CD8-positive, alpha-beta memory T cell (primary cell): ENCODE results near the gene IQCH. TPM values are rescaled to one million over a fixed set of nuclear protein-coding genes. Genes with fewer than 3 reads are reported as not detected.
"Not testable (repeated sequence)": the region's sequence is repeated elsewhere in the genome, so short reads cannot be mapped to it uniquely, and the experiment has no call there.

Source experiments
- CTCF ChIA-PET: fragments of 350-600 bp; sonication (Branson Sonifier 250); formaldehyde crosslinking; loops from one replicate; lab custom pipeline; 2021; ENCODE audit warnings: antibody characterized with exemption; lab: Charles Lee
- POLR2A ChIA-PET: fragments of 350-600 bp; sonication (Branson Sonifier 250); formaldehyde crosslinking; loops from one replicate; lab custom pipeline; 2021; ENCODE audit warnings: antibody characterized with exemption; lab: Charles Lee
- DNase-seq, 5 donors: peaks; one replicate each; pipeline versions ENCODE4 v3.0.0 to v3.0.0-alpha.2; 2020 to 2022; ENCODE audit warnings: mixed read lengths in 1 of 5
- H3K27ac ChIP-seq: one replicate; pipeline ENCODE4 v1.7.0; 2013; ENCODE audit warnings: low read depth, mild to moderate bottlenecking, low read length, moderate library complexity
- H3K27me3 ChIP-seq: 2 replicates; pipeline ENCODE4 v1.7.0; 2013; ENCODE audit warnings: low read length, mild to moderate bottlenecking; ENCODE audit not compliant: insufficient read depth, poor library complexity, severe bottlenecking
- H3K36me3 ChIP-seq: 2 replicates; pipeline ENCODE4 v1.7.0; 2013; ENCODE audit warnings: mild to moderate bottlenecking, low read length, moderate library complexity; ENCODE audit not compliant: insufficient read depth
- H3K4me1 ChIP-seq: 2 replicates; pipeline ENCODE4 v1.7.0; 2013; ENCODE audit warnings: mild to moderate bottlenecking, low read length, moderate library complexity; ENCODE audit not compliant: insufficient read depth
- H3K4me3 ChIP-seq: 2 replicates; pipeline ENCODE4 v1.7.0; 2013; ENCODE audit warnings: mild to moderate bottlenecking, low read length
- H3K9me3 ChIP-seq: 2 replicates; pipeline ENCODE4 v1.7.0; 2013; ENCODE audit warnings: mild to moderate bottlenecking, low read length
- H3K27ac Mint-ChIP-seq, 8 donors: one replicate each; pipeline ENCODE4 v1.8.0; 2020 to 2021; ENCODE audit warnings: mixed read lengths in 8 of 8, mild to moderate bottlenecking in 6 of 8, inconsistent platforms in 3 of 8, moderate library complexity in 3 of 8
- H3K27me3 Mint-ChIP-seq, 2 donors: one replicate each; pipeline ENCODE4 v1.8.0; 2020 to 2021; ENCODE audit warnings: mixed read lengths in 2 of 2, mild to moderate bottlenecking in 1 of 2, moderate library complexity in 1 of 2
- H3K36me3 Mint-ChIP-seq, 3 donors: one replicate each; pipeline ENCODE4 v1.8.0; 2020 to 2021; ENCODE audit warnings: mixed read lengths in 3 of 3, inconsistent platforms in 1 of 3, mild to moderate bottlenecking in 1 of 3
- H3K4me1 Mint-ChIP-seq, 3 donors: one replicate each; pipeline ENCODE4 v1.8.0; 2020 to 2021; ENCODE audit warnings: mixed read lengths in 3 of 3, inconsistent platforms in 1 of 3, mild to moderate bottlenecking in 1 of 3
- H3K4me3 Mint-ChIP-seq, 7 donors: one replicate each; pipeline ENCODE4 v1.8.0; 2020 to 2021; ENCODE audit warnings: mixed read lengths in 7 of 7, mild to moderate bottlenecking in 6 of 7, moderate library complexity in 4 of 7, inconsistent platforms in 2 of 7
- H3K9me3 Mint-ChIP-seq, 5 donors: one replicate each; pipeline ENCODE4 v1.8.0; 2020 to 2022; ENCODE audit warnings: mixed read lengths in 5 of 5, mild to moderate bottlenecking in 3 of 5, moderate library complexity in 2 of 5, inconsistent platforms in 1 of 5
- polyA plus RNA-seq: library from polyadenylated mRNA; unstranded; fragments of 300-500 nt; fragmentation: Illumina TruSeq; gene quantifications from one replicate; pipeline ENCODE4 v1.2.3, GENCODE V29; 2021
- total RNA-seq, 2 experiments: library from RNA; stranded (reverse); gene quantifications; one replicate each; pipeline ENCODE4 v1.2.3, GENCODE V29; 2021

IQCH gene
- total and polyA plus RNA-seq, 3 experiments from 2014 or later, result 0.52 to 1.3 (median 1.0) TPM

GRCh38 chr15:67286400-67286799 lies 31.8 kb downstream of the IQCH start:
- H3K4me1 Mint-ChIP-seq, POLR2A ChIA-PET, H3K9me3 ChIP-seq, CTCF ChIA-PET, H3K4me3 Mint-ChIP-seq, H3K27ac Mint-ChIP-seq, H3K27me3 ChIP-seq, H3K4me3 ChIP-seq, H3K36me3 Mint-ChIP-seq, H3K27me3 Mint-ChIP-seq, H3K4me1 ChIP-seq, H3K9me3 Mint-ChIP-seq, H3K27ac ChIP-seq, DNase-seq, H3K36me3 ChIP-seq: not testable (repeated sequence)

- Mint-ChIP-seq H3K4me1 (no peaks in the 10 kb centered on the region), H3K27me3 (peaks cover 0 to 2% of the 10 kb centered on the region in 2 donors), H3K27ac (no peak overlapping the region), H3K9me3 (peaks cover 0 to 3% (median 2%) of the 10 kb centered on the region in 5 donors), H3K36me3 (no peaks in the 10 kb centered on the region), H3K4me3 (no peak overlapping the region)
- Histone ChIP-seq H3K36me3 (no peaks in the 10 kb centered on the region), H3K27ac (no peak overlapping the region), H3K9me3 (no peaks in the 10 kb centered on the region), H3K4me1 (no peaks in the 10 kb centered on the region), H3K4me3 (no peak overlapping the region), H3K27me3 (no peaks in the 10 kb centered on the region)
- POLR2A ChIA-PET, result no interaction called here
- CTCF ChIA-PET, result no interaction called here
- no peak for DNase-seq
These were observed 35.7 kb downstream of the IQCH start for GRCh38 chr15:67290319-67290718.

- H3K36me3 Mint-ChIP-seq, result no peaks in the 10 kb centered on the region
- no peaks in the 10 kb centered on the region for H3K27me3 Mint-ChIP-seq
- no peaks in the 10 kb centered on the region for H3K4me1 ChIP-seq
- no peak overlapping the region for H3K27ac ChIP-seq
- H3K4me3 Mint-ChIP-seq, result no peak overlapping the region
- H3K9me3 ChIP-seq, result no peaks in the 10 kb centered on the region
- peak overlapping the region in 2 of 8 donors; percentile 6 to 51 for H3K27ac Mint-ChIP-seq
- DNase-seq, result no peak
- H3K27me3 ChIP-seq, result no peaks in the 10 kb centered on the region
- H3K36me3 ChIP-seq, result no peaks in the 10 kb centered on the region
- H3K4me3 ChIP-seq, result no peak overlapping the region
- ChIA-PET CTCF (interaction anchor here (1.4 to 1.7 kb wide), 2 partner anchors 349 kb away, joined by 4 to 6 read pairs; no protein-coding TSS in a partner anchor), POLR2A (no interaction called here)
- H3K4me1 Mint-ChIP-seq, result no peaks in the 10 kb centered on the region
- H3K9me3 Mint-ChIP-seq, result no peaks in the 10 kb centered on the region
These were observed 41.6 kb downstream of the IQCH start for GRCh38 chr15:67296188-67296587.

GRCh38 chr15:67296684-67297083 lies 42.1 kb downstream of the IQCH start:
- H3K27me3 Mint-ChIP-seq, result no peaks in the 10 kb centered on the region
- H3K9me3 Mint-ChIP-seq, result no peaks in the 10 kb centered on the region
- ChIA-PET CTCF (interaction anchor here (1.7 kb wide), 1 partner anchor 350 kb away, joined by 4 read pairs; no protein-coding TSS in a partner anchor), POLR2A (interaction anchor here (1.0 kb wide), 1 partner anchor 11 kb away, joined by 3 read pairs; no protein-coding TSS in a partner anchor)
- no peaks in the 10 kb centered on the region for H3K36me3 Mint-ChIP-seq
- Histone ChIP-seq H3K27ac (no peak overlapping the region), H3K36me3 (no peaks in the 10 kb centered on the region), H3K9me3 (no peaks in the 10 kb centered on the region), H3K4me3 (no peak overlapping the region), H3K4me1 (no peaks in the 10 kb centered on the region), H3K27me3 (no peaks in the 10 kb centered on the region)
- no peak overlapping the region for H3K4me3 Mint-ChIP-seq
- H3K4me1 Mint-ChIP-seq, result no peaks in the 10 kb centered on the region
- no peak overlapping the region for H3K27ac Mint-ChIP-seq
- DNase-seq, result no peak

GRCh38 chr15:67300266-67301025 lies 45.9 kb downstream of the IQCH start:
- DNase-seq, result no peak
- CTCF ChIA-PET, result interaction anchor here (1.0 to 2.7 kb wide), 4 partner anchors 11 to 361 kb away, joined by 3 to 17 read pairs (median 4); no protein-coding TSS in a partner anchor
- H3K4me1 Mint-ChIP-seq, result no peaks in the 10 kb centered on the region
- H3K4me3 ChIP-seq, result no peak overlapping the region
- no peaks in the 10 kb centered on the region for H3K36me3 Mint-ChIP-seq
- no peak overlapping the region for H3K4me3 Mint-ChIP-seq
- H3K27me3 ChIP-seq, result no peaks in the 10 kb centered on the region
- H3K9me3 ChIP-seq, result no peaks in the 10 kb centered on the region
- POLR2A ChIA-PET, result interaction anchor here (0.6 to 0.9 kb wide), 2 partner anchors 42 to 353 kb away, joined by 3 to 6 read pairs; no protein-coding TSS in a partner anchor
- H3K9me3 Mint-ChIP-seq, result no peaks in the 10 kb centered on the region
- no peak overlapping the region for H3K27ac ChIP-seq
- H3K4me1 ChIP-seq, result no peaks in the 10 kb centered on the region
- H3K27me3 Mint-ChIP-seq, result no peaks in the 10 kb centered on the region
- H3K27ac Mint-ChIP-seq, result peak overlapping the region in 1 of 8 donors; percentile 24
- H3K36me3 ChIP-seq, result no peaks in the 10 kb centered on the region

GRCh38 chr15:67303490-67304363 lies 49.1 kb downstream of the IQCH start:
- H3K27me3 Mint-ChIP-seq, result no peaks in the 10 kb centered on the region
- no peaks in the 10 kb centered on the region for H3K36me3 Mint-ChIP-seq
- CTCF ChIA-PET, result interaction anchor here (0.7 to 3.7 kb wide), 9 partner anchors 9 to 362 kb away, joined by 3 to 42 read pairs (median 5); no protein-coding TSS in a partner anchor
- H3K4me1 Mint-ChIP-seq, result no peaks in the 10 kb centered on the region
- H3K27ac Mint-ChIP-seq, result peak overlapping the region in 1 of 8 donors; percentile 29
- POLR2A ChIA-PET, result no interaction called here
- Histone ChIP-seq H3K36me3 (no peaks in the 10 kb centered on the region), H3K27ac (no peak overlapping the region), H3K27me3 (no peaks in the 10 kb centered on the region), H3K4me1 (no peaks in the 10 kb centered on the region), H3K4me3 (no peak overlapping the region), H3K9me3 (no peaks in the 10 kb centered on the region)
- no peak overlapping the region for H3K4me3 Mint-ChIP-seq
- no peaks in the 10 kb centered on the region for H3K9me3 Mint-ChIP-seq
- DNase-seq, result peak in 4 of 5 donors; percentile 7 to 47 (median 37)

GRCh38 chr15:67304778-67305177 lies 50.2 kb downstream of the IQCH start:
- ChIA-PET POLR2A (no interaction called here), CTCF (interaction anchor here (1.1 to 3.7 kb wide), 6 partner anchors 10 to 360 kb away, joined by 4 to 42 read pairs (median 7); no protein-coding TSS in a partner anchor)
- H3K4me1 ChIP-seq, result no peaks in the 10 kb centered on the region
- Mint-ChIP-seq H3K27me3 (no peaks in the 10 kb centered on the region), H3K4me3 (no peak overlapping the region), H3K4me1 (no peaks in the 10 kb centered on the region), H3K9me3 (no peaks in the 10 kb centered on the region), H3K36me3 (no peaks in the 10 kb centered on the region), H3K27ac (no peak overlapping the region)
- DNase-seq, result no peak
- no peak overlapping the region for H3K27ac ChIP-seq
- no peaks in the 10 kb centered on the region for H3K27me3 ChIP-seq
- no peaks in the 10 kb centered on the region for H3K9me3 ChIP-seq
- H3K4me3 ChIP-seq, result no peak overlapping the region
- H3K36me3 ChIP-seq, result no peaks in the 10 kb centered on the region
